HG02642 (cell line): Measurements from ENCODE around the gene LGR6.
"Not testable (repeated sequence)": the region's sequence is repeated elsewhere in the genome, so short reads cannot be mapped to it uniquely, and the experiment has no call there.

Experiments
- ATAC-seq: cut with Tn5 transposase; IDR thresholded peaks from one replicate; pipeline ENCODE4 v1.9.1; 2021; ENCODE audit warnings: mild to moderate bottlenecking; ENCODE audit not compliant: unreplicated experiment, poor library complexity

The LGR6 gene, protein sequence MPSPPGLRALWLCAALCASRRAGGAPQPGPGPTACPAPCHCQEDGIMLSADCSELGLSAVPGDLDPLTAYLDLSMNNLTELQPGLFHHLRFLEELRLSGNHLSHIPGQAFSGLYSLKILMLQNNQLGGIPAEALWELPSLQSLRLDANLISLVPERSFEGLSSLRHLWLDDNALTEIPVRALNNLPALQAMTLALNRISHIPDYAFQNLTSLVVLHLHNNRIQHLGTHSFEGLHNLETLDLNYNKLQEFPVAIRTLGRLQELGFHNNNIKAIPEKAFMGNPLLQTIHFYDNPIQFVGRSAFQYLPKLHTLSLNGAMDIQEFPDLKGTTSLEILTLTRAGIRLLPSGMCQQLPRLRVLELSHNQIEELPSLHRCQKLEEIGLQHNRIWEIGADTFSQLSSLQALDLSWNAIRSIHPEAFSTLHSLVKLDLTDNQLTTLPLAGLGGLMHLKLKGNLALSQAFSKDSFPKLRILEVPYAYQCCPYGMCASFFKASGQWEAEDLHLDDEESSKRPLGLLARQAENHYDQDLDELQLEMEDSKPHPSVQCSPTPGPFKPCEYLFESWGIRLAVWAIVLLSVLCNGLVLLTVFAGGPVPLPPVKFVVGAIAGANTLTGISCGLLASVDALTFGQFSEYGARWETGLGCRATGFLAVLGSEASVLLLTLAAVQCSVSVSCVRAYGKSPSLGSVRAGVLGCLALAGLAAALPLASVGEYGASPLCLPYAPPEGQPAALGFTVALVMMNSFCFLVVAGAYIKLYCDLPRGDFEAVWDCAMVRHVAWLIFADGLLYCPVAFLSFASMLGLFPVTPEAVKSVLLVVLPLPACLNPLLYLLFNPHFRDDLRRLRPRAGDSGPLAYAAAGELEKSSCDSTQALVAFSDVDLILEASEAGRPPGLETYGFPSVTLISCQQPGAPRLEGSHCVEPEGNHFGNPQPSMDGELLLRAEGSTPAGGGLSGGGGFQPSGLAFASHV

DNA sequence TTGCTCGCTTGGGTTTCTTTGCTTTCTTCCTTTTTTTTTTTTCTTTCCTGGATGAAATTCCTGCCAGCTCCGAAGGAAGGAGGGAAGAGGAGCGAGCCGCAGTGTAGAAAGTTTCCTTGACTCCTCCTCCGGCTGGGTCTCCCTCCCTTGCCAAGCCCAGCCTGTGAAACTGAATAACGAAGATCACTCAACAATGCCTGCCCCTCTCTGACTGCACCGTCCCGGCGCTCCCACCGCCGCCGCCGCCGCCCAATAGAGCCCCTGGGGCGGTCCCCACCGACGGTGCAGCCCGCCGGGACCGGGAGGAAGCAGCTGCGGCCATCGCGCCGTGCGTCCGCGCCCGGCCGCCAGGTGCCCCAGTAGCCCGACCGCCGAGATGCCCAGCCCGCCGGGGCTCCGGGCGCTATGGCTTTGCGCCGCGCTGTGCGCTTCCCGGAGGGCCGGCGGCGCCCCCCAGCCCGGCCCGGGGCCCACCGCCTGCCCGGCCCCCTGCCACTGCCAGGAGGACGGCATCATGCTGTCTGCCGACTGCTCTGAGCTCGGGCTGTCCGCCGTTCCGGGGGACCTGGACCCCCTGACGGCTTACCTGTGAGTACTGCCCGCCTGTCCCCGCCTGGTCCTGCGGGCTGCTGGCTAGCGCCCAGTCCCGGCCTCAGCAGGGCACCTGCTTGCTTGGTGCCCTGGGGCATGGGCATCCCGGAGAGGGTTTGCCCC lies at the start of gene LGR6:
TSS of gene LGR6 (plus strand) at position 186 of the 714 bp plus-strand sequence. CDS start at position 377, 191 bp downstream.
- ATAC-seq, result no peak

DNA sequence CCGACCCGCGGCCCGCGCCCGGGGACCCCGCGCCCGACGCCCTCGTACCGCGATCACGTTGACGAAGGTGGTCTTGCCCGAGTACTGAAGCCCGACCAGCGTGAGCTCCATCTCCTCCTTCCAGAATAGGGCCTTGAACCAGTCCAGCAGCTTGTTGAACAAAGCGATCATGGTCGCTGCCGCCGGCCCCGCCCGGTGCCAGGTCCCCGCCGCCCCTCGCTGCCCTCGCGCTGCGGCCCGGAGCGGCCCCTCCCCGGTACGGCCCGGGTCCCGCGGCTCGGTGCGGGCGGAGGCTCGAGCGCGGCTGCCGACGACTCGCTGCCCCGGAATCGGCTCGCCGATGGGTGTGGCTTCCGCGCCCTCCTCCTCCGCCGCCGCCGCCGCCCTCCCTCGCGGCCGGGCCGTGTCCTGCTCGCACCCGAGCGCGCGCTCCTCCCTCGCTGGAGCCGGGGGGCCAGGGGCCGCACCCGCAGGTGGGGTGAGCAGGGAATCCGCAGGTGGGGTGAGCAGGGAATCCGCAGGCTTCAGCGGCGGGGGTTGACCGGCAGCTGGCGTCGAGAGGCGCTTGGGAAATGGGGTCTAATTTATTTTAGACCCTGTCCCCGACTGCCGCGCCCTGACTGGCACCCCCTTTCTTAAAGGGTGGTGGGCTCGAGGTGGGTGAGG lies 49.1 kb upstream of the LGR6 start, which contains the start of gene ARL8A:
TSS of gene ARL8A (minus strand) at position 336 of the 666 bp plus-strand sequence. CDS start at position 171, 165 bp downstream.
- peak; percentile 68 for ATAC-seq

DNA sequence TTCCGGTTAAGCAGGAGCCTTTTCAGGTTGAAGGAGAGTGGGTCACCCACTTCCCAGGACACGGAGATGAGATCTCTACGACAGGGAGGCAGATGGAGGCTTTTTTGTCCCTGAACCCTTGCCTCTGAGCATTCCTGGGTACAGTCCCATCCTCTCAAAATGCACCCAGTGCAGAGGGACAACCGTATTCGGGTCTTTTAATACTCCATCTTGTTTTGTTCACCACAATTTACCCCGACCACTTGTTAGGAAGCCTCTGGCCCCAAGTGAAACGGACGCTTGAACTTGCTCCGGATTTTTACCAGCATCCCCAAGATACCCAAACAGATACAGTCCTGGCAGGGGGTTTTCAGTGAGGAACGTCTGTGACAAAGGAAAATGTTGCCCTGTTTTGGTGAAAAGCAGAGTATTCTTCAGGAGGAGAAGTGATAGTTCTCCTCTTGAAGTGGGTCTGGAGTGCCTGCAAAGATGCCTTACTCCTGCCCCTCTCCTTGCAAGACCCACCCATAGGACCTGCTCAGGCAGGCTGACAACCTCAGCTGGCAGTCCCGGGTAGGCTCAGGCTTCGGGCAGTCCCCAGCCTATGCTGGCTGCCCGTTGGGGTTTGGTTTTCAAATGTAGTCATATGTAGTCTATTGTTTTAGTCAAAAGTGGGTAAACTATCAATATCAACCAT lies 48.4 kb upstream of the LGR6 start:
- no peak for ATAC-seq

DNA sequence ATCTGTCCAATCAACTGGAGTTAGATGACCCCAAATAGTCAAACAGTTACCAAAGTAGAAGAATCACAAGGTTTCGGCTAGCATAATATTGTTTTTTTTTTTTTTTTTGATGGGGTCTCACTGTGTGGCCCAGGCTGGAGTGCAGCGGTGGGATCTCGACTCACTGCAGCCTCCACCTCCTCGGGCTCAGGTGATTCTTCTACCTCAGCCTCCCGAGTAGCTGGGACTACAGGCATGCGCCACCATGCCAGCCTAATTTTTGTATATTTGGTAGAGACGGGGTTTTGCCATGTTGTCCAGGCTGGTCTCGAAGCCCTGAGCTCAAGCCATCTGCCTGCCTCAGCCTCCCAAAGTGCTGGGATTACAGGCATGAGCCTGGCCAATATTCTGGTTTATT lies 47.9 kb upstream of the LGR6 start:
- ATAC-seq, result not testable (repeated sequence)

DNA sequence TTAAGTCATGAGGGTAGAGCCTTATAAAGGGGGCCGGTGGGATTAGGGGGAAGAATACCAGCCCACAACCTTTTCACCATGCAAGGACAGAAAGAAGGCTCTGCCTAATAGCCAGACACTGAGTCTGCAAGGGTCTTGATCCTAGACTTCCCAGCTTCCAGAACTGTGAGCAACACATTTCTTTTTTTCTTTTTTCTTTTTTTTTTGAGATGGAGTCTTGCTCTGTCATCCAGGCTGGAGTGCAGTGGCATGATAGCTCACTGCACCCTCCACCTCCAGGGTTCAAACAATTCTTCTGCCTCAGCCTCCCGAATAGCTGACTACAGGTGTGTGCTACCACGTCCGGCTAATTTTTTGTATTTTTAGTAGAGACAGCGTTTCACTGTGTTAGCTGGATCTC lies 47.3 kb upstream of the LGR6 start:
- no peak for ATAC-seq

GRCh38 chr1:202146993-202147392 lies 46.6 kb upstream of the LGR6 start:
- ATAC-seq, result no peak

DNA sequence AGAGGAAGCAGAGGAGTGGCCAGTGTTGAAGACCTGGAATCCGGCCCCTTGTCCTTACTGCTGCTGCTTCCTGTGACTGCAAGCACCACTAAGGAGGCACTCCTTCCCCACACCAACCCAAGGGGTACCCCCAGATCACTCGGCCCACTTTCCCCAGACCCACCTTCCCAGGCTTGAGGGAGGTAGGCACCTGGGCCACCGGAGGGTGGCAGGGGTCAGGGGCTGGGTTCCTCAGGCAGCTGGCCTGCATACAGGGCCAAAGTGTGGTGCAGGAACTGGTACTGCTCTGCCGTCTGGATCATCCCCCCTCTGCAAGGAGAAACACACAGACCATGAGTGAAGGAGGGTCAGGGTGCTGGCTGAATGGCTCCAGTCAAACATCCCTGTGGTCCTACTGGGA lies 45.2 kb upstream of the LGR6 start:
- ATAC-seq, result no peak

GRCh38 chr1:202149566-202149965 lies 44.0 kb upstream of the LGR6 start:
- ATAC-seq, result no peak

DNA sequence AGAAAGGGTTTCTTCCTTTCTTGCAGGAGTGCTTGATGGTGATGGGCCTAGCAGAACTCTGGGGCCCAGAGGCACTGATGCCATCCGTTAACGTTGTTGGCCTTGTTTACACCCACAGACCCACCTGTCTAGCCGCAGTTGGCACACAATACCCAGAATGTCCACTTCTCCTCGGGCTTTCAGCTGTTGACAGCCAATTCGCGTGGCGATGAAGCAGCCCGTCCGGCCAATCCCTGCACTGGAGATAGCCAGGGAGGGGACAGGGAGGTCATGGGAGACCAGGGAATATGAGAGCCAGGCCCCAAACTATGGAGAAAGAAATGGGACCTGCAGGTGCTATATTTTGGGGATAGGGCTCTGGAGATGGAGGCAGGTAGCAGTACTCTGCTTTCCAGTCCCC lies 43.4 kb upstream of the LGR6 start:
- no peak for ATAC-seq

DNA sequence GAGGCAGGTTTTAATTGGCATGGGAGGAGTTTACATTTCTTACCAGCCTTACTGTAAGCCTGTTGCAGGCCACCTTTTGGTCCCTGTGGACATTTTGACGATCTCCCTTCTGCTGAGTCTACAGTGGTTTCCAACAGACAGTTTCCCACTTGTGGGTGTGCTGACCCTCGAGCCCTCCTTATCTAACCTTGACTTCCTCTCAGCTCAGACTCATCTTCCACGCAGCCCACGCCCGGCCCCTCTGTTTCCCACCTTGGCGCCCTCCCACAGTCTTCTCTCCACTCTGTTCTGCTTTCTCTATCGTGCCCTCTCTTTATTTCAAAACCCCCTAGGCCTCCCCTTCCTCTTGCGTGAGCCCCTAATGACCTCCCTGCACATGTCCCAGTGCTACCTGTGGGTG lies 43.0 kb upstream of the LGR6 start:
- no peak for ATAC-seq

DNA sequence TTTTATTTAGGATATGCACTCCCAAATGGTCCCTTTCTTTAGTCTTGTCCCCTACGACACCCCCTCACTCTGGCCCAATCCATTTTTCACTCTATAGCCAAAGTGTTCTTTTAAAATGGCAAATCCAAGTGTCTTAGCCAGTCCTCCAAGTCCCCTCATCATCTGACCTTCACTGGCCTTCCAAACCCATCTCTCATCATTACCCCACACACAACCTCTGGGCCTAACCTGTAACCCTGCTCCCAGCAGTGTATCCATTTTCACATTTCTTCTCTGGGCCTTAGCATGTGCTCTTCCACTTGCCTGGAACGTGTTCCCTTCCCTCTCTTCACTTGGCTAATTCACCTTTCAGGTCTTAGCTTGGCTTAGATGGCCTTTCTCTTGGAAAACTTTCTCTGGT lies 42.6 kb upstream of the LGR6 start:
- no peak for ATAC-seq

- ATAC-seq, result no peak
Observed at GRCh38 chr1:202152399-202152798, 41.2 kb upstream of the LGR6 start.

- no peak for ATAC-seq
Observed at GRCh38 chr1:202153284-202153683, 40.3 kb upstream of the LGR6 start.

GRCh38 chr1:202154148-202154765 lies 39.3 kb upstream of the LGR6 start:
- ATAC-seq, result no peak

DNA sequence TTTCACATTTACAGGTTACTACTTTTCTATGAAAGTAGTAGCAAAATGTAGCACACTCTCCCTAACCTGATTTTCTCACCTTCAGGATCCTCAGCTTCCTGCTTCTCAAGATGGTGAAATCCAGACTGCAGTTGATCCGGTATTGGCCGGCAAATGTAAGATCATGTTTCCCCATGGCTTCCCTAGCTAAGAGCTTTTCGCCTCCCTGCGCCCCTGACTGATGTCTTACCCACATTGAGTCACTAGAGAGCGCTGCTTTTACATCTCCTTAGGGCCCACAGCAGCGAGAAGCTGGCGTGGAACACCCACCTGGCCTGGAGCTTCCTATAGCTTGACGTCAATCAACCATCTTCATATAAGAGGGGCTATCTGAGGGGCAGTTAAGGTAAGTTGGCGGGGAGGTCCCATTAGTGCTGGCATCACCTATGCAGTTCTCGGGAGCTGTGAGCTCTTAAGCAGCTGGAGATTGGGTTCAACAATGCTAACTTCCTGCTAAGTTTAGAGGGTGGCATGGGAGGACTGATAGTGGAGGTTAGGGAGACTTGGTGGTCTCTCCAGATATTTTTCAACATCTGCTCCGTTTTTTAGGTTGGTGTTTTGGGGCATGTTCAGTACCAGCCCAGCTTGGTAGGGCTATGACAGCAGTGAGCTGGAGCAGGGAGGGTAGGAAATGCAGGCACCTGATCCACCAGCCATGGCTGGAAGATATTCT lies 38.7 kb upstream of the LGR6 start:
- no peak for ATAC-seq

DNA sequence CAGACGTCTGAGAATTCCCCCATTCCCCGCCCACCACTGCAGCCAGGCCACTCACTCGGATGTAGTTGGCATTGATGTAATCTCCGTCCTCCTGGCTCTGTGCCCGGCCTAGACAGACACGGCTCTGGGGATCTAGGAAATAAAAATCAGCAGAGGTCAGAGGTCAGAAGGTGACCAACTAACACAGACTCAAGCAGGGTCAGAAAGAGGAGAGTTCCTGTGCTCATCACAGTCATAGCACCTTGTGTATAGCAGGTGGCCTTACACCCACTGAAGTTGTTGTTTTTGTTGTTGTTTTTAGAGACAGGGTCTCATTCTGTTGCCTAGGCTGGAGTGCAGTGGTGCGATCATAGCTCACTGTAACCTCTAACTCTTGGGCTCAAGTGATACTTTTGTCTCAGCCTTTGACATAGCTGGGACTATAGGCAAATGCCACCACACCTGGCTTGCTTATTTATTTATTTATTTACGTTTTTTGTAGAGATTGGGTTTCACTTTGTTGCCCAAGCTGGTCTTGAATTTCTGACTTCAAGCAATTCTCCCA lies 38.0 kb upstream of the LGR6 start:
- no peak for ATAC-seq

DNA sequence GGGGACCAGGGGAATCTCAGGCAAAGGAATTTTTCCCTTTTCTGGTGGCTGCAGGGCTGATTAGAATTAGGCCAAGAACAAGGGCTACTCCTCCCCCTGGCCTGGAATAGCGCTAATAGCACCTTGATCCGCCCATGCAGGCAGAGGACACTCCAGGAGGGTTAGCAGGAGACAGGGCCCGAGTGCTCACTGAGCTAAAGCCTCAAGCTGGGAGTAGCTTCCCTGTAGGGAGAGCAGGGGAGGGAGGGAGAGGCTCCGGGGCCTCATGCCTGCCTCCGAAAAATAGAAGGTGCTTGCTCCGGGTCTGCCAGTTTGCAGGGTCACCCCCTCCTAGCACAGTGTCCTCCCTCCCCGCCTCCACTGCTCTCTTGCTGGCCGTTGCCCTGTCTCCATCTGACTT lies 37.0 kb upstream of the LGR6 start:
- no peak for ATAC-seq

- no peak for ATAC-seq
Observed at GRCh38 chr1:202157945-202158344, 35.7 kb upstream of the LGR6 start.
